Smooth muscle cell (in vitro differentiated cells): ENCODE results near the gene GATAD2A. TPM values are rescaled to one million over a fixed set of nuclear protein-coding genes. Genes with fewer than 3 reads are reported as not detected.

Source experiments
- DNase-seq: peaks from one replicate; lab custom pipeline; 2025; ENCODE audit not compliant: unreplicated experiment; lab: John Stamatoyannopoulos, UW
- H2AFZ ChIP-seq: fragments of 200-600 bp; sonication (generic); 2 replicates; pipeline ENCODE4 v1.6.0; 2016; ENCODE audit warnings: antibody characterized with exemption, low read depth, mild to moderate bottlenecking
- H3F3A ChIP-seq: fragments of 200-600 bp; sonication (generic); 2 replicates; pipeline ENCODE4 v1.6.0; 2017; ENCODE audit warnings: antibody characterized with exemption, low read depth
- H3K27ac ChIP-seq: fragments of 200-600 bp; sonication (generic); 2 replicates; pipeline ENCODE4 v1.5.1; 2016; ENCODE audit warnings: low read depth, mild to moderate bottlenecking
- H3K27me3 ChIP-seq: fragments of 200-600 bp; sonication (generic); 2 replicates; pipeline ENCODE4 v1.6.1; 2016; ENCODE audit warnings: low read depth, mild to moderate bottlenecking
- H3K36me3 ChIP-seq: fragments of 200-600 bp; sonication (generic); 2 replicates; pipeline ENCODE4 v1.5.1; 2016; ENCODE audit warnings: low read depth
- H3K4me1 ChIP-seq: fragments of 200-600 bp; sonication (generic); 2 replicates; pipeline ENCODE4 v1.5.1; 2016; ENCODE audit warnings: low read depth
- H3K4me2 ChIP-seq: fragments of 200-600 bp; sonication (generic); 2 replicates; pipeline ENCODE4 v1.6.0; 2016; ENCODE audit warnings: mild to moderate bottlenecking
- H3K4me3 ChIP-seq: fragments of 200-600 bp; sonication (generic); 2 replicates; pipeline ENCODE4 v1.5.1; 2016; ENCODE audit warnings: mild to moderate bottlenecking
- H3K79me2 ChIP-seq: fragments of 200-600 bp; sonication (generic); 2 replicates; pipeline ENCODE4 v1.6.0; 2016; ENCODE audit warnings: low read depth, mild to moderate bottlenecking
- H3K9ac ChIP-seq: fragments of 200-600 bp; sonication (generic); 2 replicates; pipeline ENCODE4 v1.6.0; 2016; ENCODE audit warnings: low read depth
- H3K9me3 ChIP-seq: fragments of 200-600 bp; sonication (generic); replicated peaks from 2 replicates; pipeline ENCODE4 v1.5.1; 2016; ENCODE audit warnings: low read depth
- H4K20me1 ChIP-seq: fragments of 200-600 bp; sonication (generic); 2 replicates; pipeline ENCODE4 v1.6.0; 2016; ENCODE audit warnings: low read depth
- WGBS: methylation state at CpG from one replicate; pipeline ENCODE4 v1.1.7; 2016; ENCODE audit warnings: low lambda C conversion rate; 5-methylcytosine and 5-hydroxymethylcytosine counted together
- polyA plus RNA-seq: library from polyadenylated mRNA; unstranded; fragments of >200 nt; fragmentation: Nextera tagmentation; extraction: Ambion mirVana; gene quantifications from 2 replicates; pipeline ENCODE4 v1.2.1, GENCODE V29; 2016
- total RNA-seq: library from RNA; depleted of rRNA; stranded (reverse); fragments of >200 nt; gene quantifications from 2 replicates; pipeline ENCODE4 v1.2.3, GENCODE V29; 2014
- TF ChIP-seq, protein P1 (sequence below): fragments of 200-600 bp; sonication (generic); IDR thresholded peaks from 2 replicates; pipeline ENCODE4 v1.5.1; 2017; ENCODE audit warnings: borderline replicate concordance, mild to moderate bottlenecking, antibody characterized with exemption; ENCODE audit not compliant: insufficient read depth, poor library complexity, severe bottlenecking

Gene GATAD2A
- total and polyA plus RNA-seq, 2 experiments from 2014 or later = 26.8 to 27.0 TPM

DNA sequence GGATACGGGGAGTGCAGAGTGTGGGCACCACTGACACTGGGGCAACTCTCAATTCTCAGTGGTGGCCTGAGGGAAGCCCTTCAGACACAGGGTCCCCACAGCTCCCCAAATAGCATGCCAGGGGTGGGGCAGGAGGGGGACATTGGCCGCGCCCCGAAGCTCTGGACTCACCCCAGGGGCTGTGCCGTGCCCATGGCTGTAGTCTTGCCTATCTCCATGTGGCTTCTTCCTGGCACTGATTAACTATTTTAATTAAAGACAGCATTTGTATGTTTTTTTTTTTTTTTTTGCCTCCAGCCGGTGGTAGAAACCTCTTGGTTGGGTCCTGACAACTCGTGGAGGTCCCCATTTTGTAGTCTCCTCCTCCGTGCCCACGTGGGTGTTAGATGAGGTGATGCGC, 23.3 kb downstream of the GATAD2A start:
- no peak overlapping the region for H3K27ac ChIP-seq
- TF ChIP-seq, protein P1, sequence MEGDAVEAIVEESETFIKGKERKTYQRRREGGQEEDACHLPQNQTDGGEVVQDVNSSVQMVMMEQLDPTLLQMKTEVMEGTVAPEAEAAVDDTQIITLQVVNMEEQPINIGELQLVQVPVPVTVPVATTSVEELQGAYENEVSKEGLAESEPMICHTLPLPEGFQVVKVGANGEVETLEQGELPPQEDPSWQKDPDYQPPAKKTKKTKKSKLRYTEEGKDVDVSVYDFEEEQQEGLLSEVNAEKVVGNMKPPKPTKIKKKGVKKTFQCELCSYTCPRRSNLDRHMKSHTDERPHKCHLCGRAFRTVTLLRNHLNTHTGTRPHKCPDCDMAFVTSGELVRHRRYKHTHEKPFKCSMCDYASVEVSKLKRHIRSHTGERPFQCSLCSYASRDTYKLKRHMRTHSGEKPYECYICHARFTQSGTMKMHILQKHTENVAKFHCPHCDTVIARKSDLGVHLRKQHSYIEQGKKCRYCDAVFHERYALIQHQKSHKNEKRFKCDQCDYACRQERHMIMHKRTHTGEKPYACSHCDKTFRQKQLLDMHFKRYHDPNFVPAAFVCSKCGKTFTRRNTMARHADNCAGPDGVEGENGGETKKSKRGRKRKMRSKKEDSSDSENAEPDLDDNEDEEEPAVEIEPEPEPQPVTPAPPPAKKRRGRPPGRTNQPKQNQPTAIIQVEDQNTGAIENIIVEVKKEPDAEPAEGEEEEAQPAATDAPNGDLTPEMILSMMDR = no peak
- no peak overlapping the region for H3K4me3 ChIP-seq
- H3K4me2 ChIP-seq = no peak overlapping the region
- H3K9me3 ChIP-seq = no peaks in the 10 kb centered on the region
- DNase-seq = no peak
- peaks cover 100% of the 10 kb centered on the region for H3K79me2 ChIP-seq
- no peak overlapping the region for H3K9ac ChIP-seq
- no peaks in the 10 kb centered on the region for H3F3A ChIP-seq
- WGBS = 96% methylated on average over 10 of the region's 10 CpGs
- H2AFZ ChIP-seq = no peak overlapping the region
- no peaks in the 10 kb centered on the region for H3K36me3 ChIP-seq
- H3K4me1 ChIP-seq = no peaks in the 10 kb centered on the region
- H4K20me1 ChIP-seq = peaks cover 100% of the 10 kb centered on the region
- no peaks in the 10 kb centered on the region for H3K27me3 ChIP-seq

DNA sequence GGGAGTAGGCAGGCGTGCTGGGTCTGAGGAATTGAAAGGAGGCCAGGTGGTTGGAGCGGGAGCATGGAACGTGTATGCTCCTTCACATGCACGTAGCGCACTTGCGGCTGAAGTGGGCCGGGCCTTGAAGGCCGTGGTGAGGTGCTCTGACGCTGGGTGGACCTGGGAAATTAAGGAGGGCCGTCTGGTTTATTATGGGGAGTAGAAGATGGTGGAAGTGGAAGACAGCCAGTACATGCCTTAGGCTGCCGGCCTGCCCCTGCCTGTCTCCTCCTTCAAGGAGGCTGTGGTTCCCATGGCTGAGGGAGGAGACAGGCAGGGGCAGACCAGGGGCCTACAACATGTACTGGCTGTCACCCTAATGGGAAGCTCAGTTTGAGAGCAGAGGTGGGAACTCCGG, 23.9 kb downstream of the GATAD2A start:
- Histone ChIP-seq H3K36me3 (no peaks in the 10 kb centered on the region), H3K27me3 (no peaks in the 10 kb centered on the region), H3K27ac (no peak overlapping the region), H3K4me1 (no peaks in the 10 kb centered on the region), H3K79me2 (peaks cover 100% of the 10 kb centered on the region), H3K9me3 (no peaks in the 10 kb centered on the region), H2AFZ (no peak overlapping the region), H3F3A (no peaks in the 10 kb centered on the region), H3K9ac (no peak overlapping the region), H3K4me2 (no peak overlapping the region), H4K20me1 (peaks cover 100% of the 10 kb centered on the region), H3K4me3 (no peak overlapping the region)
- no peak for DNase-seq
- 97% methylated on average over 12 of the region's 12 CpGs for WGBS
- TF ChIP-seq, protein P1 = no peak

DNA sequence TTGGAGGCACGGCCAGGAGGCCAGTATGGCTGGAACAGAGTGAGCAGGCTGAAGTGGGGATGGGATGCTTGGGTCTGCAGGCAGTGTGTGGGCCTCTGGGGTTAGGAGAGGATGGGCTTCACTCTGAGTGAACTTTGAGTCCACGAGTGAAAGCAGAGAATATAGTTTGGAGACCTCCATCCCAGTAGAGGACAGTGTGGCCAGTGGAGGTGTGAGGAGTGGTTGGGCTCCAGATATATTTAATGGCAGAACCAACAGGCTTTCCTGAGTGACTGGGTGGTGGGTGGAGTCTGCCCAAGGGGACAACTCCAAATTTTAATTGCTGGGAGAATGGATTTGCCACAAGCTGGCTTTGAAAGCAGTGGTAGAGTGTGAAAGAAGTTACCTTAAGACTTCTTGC, 27.3 kb downstream of the GATAD2A start:
- H3K4me1 ChIP-seq = no peaks in the 10 kb centered on the region
- no peaks in the 10 kb centered on the region for H3K36me3 ChIP-seq
- no peak for DNase-seq
- no peaks in the 10 kb centered on the region for H3K9me3 ChIP-seq
- H3F3A ChIP-seq = no peaks in the 10 kb centered on the region
- peaks cover 100% of the 10 kb centered on the region for H4K20me1 ChIP-seq
- WGBS = 93% methylated on average over 2 of the region's 2 CpGs
- H3K9ac ChIP-seq = no peak overlapping the region
- H3K4me3 ChIP-seq = no peak overlapping the region
- no peak overlapping the region for H2AFZ ChIP-seq
- no peak overlapping the region for H3K27ac ChIP-seq
- no peaks in the 10 kb centered on the region for H3K27me3 ChIP-seq
- H3K4me2 ChIP-seq = no peak overlapping the region
- TF ChIP-seq, protein P1 = no peak
- peaks cover 100% of the 10 kb centered on the region for H3K79me2 ChIP-seq

DNA sequence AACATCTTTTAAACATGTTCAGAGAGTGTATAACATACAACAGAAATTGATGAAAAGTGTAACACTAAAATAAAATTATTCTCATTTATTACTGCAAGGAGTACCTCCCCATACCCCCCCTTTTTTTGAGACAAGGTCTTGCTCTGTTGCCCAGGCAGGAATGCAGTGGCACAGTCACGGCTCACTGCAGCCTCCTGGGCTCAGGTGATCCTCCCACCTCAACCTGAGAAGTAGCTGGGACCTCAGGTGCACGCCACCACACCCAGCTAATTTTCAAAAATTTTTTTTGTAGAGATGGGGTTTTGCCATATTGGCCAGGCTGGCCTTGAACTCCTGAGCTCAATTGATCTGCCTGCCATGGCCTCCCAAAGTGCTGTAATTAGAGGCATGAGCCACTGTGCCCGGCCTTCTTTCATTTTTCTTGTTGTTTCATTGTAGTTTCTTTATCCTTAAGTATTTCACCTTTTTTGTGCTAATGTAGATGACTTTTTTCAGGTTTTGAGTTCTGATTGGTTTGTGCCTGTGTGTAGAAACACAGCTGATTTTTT, 28.3 kb downstream of the GATAD2A start:
- TF ChIP-seq, protein P1 = no peak
- WGBS = 95% methylated on average over 3 of the region's 3 CpGs
- no peak overlapping the region for H3K9ac ChIP-seq
- H3K79me2 ChIP-seq = peaks cover 100% of the 10 kb centered on the region
- H3K4me1 ChIP-seq = no peaks in the 10 kb centered on the region
- H3K9me3 ChIP-seq = no peaks in the 10 kb centered on the region
- DNase-seq = no peak
- H3K4me3 ChIP-seq = no peak overlapping the region
- no peaks in the 10 kb centered on the region for H3F3A ChIP-seq
- H3K27ac ChIP-seq = no peak overlapping the region
- peaks cover 100% of the 10 kb centered on the region for H4K20me1 ChIP-seq
- no peaks in the 10 kb centered on the region for H3K36me3 ChIP-seq
- no peak overlapping the region for H2AFZ ChIP-seq
- no peak overlapping the region for H3K4me2 ChIP-seq
- no peaks in the 10 kb centered on the region for H3K27me3 ChIP-seq
